HL-60/S4 (cell line): ENCODE measurements around the gene SLC7A9.

ENCODE experiments used
- in situ Hi-C: fragments of 300-500 bp; cut with MboI; formaldehyde crosslinking; loops from 2 replicates; pipeline ENCODE4 v1.14.3; 2022; ENCODE audit warnings: low sequenced_read_pairs

The SLC7A9 gene

GRCh38 chr19:32869369-32869965 lies at the start of gene SLC7A9:
Gene SLC7A9, minus strand, starts transcription at chr19:32869767. Its CDS starts 1,233 bp downstream, at chr19:32868534.
- in situ Hi-C loops, result no loop called here

DNA sequence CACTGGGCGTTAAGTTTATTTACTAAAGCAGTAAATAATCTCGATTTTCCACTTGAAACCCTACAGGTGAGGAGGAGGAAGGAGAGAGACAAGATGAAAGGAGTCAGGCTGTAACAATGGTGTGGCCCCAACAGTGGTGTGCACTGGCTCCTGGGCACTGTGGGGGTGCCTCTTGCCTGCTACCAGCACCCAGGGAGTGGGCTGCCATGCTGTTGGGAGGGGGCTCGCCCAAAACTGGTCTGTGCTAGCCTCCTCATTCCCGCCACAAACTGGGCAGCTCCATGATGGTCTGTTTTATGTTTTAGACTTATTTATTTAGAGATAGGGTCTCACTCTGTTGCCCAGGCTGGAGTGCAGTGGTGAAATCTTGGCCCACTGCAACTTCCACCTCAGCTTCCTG lies 49.8 kb upstream of the SLC7A9 start:
- in situ Hi-C loops, result no loop called here

DNA sequence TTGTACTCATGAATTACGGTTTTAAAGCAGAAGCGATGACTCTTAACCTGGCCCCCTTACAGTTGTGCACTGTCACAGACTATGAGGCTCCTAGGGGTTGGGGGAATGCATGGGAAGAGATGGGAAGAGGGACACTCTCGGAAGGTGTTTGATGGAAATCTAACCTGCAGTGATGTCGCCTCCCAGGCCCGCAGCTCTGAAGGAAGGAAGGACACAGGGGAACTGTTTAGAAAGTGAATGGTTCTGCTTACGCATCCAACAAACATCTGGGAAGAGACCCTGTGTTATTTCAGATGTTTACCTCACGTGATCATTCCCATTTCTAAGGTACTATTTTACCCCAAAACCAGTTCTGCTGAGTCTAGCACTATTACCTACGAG lies 48.0 kb upstream of the SLC7A9 start:
- in situ Hi-C loops, result no loop called here

DNA sequence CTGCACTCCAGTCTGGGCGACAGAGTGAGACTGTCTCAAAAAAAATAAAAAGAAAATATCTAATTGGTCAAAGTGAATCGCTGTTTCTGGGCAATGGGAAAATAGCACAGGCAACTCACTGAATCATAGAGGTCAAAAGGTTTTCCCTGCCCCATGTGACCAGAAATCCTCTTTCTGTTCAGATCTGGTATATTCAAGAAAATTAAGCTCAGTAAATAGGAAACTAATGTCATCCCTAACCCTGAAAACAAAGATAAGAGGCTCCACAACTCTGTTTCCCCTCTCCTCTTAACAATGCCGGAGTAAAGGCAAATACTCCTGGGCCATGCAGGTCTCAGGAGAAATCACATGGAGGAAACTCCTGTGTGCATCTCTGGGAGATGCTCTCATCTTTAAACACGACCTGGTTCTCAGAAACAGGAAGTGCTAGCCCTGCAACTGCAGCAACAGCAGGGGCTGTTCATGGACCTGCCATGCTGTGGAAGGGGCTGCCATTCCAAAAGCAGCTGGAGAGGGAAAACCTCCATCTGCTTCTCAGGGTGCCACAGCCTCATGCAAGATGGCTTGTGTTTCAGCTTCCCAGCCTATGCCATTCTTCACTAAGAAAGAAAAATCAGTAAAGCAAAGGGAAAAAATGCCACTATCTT lies 47.5 kb upstream of the SLC7A9 start:
- in situ Hi-C loops, result no loop called here

DNA sequence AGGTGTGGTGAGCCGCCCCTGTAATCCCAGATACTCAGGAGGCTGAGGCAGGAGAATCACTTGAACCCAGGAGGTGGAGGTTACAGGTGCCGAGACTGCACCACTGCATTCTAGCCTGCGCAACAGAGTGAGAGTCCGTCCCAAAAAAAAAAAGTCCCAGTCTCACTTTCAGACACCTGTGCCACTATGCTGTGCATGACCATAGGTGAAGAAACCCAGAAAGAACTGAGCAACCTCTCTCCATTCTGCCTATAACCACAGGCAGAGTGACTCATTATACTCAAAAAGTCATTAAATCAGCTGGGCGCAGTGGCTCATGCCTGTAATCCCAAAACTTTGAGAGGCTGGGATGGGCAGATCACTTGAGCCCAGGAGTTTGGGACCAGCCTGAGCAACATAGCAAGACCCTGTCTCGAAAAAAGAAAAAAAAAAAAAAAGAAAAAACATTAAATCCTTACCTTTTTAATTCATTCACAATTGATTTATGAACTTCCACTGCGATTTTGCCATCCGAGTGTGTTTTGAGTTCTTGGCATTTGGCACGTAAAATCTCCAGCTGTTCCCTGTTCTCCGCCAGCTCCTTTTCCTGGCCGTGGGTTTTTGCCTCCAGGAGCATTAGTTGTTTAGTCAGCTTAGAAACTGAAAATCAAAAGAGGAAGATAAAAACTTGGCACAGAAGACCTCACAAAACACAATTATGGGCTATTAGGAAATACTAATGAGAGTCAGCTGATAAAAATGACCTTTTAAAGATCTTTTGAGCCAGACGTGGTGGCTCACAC lies 45.5 kb upstream of the SLC7A9 start:
- in situ Hi-C loops, result no loop called here

- in situ Hi-C loops, result no loop called here
Observed at GRCh38 chr19:32911467-32911866, 41.9 kb upstream of the SLC7A9 start.

DNA sequence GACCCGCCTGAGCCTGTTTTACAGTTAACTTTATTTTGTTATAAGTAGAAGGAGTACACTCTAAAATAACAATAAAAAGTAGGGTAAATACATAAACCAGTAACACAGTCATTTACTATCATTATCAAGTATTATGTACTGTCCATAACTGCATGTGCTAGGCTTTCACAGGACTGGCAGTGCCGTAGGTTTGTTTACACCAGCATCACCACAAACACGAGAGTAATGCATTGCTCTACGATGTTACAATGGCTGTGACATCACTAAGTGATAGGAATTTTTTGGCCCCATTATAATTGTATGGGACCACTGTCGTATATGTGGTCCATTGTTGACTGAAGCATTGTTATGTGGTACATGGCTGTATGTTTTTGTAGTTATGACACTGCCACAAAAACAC lies 41.3 kb upstream of the SLC7A9 start:
- in situ Hi-C loops, result no loop called here

DNA sequence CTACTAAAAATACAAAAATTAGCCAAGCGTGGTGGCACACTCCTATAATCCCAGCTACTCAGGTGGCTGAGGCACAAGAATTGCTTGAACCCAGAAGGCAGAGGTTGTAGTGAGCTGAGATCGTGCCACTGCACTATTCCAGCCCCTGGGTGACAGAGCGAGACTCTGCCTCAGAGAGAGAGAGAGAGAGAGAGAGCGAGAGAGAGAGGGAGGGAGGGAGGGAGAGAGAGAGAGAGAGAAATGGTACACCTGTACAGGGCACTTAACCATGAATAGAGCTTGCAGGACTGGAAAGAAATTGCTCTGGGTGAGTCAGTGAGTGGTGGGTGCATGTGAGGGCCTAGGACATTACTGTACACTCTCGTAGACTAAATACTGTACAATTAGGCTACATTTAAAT lies 40.5 kb upstream of the SLC7A9 start:
- in situ Hi-C loops, result no loop called here

GRCh38 chr19:32909257-32909656 lies 39.7 kb upstream of the SLC7A9 start:
- in situ Hi-C loops, result no loop called here

GRCh38 chr19:32908641-32909190 lies 39.1 kb upstream of the SLC7A9 start:
- in situ Hi-C loops, result no loop called here

- in situ Hi-C loops, result no loop called here
Observed at GRCh38 chr19:32902448-32902847, 32.9 kb upstream of the SLC7A9 start.

- in situ Hi-C loops, result no loop called here
Observed at GRCh38 chr19:32901504-32902161, 32.1 kb upstream of the SLC7A9 start.

- in situ Hi-C loops, result no loop called here
Observed at GRCh38 chr19:32896516-32897214, 27.1 kb upstream of the SLC7A9 start.

GRCh38 chr19:32895384-32895783 lies 25.8 kb upstream of the SLC7A9 start:
- in situ Hi-C loops, result no loop called here

GRCh38 chr19:32891609-32892008 lies 22.0 kb upstream of the SLC7A9 start:
- in situ Hi-C loops, result no loop called here

DNA sequence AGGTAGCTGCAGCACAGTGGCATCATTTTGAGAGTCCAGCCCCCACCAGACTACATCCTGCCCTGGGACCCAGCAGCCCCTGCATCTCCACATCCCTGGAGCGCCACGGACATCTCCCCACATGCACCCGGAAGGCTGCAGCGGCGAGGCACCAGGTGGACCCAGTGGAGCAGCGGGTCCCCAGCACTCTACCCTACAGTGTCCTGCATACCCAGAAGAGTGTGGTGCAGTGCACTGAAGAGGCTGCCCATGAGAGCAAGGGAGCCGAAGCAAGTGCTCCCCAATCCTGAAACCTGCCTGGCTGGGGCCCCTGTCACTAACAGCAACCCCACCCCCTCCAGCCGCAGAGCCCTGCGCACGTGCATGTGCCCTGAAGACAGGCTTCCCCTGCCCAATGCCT lies 21.3 kb upstream of the SLC7A9 start:
- in situ Hi-C loops, result no loop called here

DNA sequence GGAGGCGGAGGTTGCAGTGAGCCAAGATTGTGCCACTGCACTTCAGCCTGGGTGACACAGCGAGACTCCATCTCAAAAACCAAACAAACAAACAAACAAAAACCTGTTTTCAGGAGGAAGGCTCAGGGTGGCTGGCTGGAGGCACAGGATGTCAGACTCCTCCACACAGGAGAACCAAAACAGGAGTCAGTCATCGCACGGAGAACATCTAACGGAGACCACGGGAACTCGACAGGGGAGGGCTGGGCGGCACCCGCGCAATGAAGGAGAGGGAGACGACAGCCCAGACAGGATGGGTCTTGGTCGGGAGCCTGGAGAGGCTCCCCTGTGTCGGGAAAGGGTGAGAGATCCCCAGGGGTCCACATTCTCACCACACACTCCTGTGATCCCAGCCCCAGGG lies 20.8 kb upstream of the SLC7A9 start:
- in situ Hi-C loops, result no loop called here

DNA sequence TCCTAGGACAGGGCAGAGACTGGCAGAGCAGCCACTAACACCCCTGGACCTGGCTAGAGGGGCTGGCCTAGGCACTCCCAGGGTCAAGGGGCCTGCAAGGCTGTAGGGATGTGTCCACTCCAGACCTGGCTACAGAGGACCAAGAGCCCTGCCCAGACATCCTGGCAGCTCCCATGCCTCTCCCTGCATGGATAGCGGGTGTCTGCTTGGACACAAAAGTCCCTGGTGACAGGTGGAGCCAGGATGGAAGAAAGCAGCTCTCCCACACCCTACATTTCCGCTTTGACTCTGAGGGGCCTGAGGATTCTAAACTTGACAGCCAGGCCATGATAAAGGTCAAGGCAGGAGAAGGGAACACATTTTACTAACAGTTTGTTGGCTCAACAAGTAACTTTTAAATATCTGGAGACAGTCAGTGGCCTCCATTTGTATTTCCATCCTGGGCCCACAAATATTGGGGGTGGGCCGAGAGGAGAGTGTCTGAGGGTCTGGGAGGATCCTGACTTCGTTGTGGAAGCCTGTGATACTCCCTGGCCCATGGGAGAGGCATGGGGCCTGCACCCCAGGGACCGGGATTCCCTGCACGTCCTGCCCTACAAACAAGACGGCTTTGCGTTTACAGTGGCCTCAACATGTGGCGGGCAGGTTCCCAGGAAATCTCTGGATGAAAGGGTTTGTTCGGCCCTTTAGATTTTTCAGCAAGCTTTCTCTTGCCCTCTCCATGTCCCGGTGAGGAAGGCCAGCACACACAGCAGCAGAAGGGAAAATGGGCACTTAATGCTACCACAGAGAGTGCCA lies 19.8 kb upstream of the SLC7A9 start:
- in situ Hi-C loops, result no loop called here

GRCh38 chr19:32887572-32888215 lies 18.1 kb upstream of the SLC7A9 start:
- in situ Hi-C loops, result no loop called here
